Measurements from ENCODE around the gene ACP7. TPM values are rescaled to one million over a fixed set of nuclear protein-coding genes. Genes with fewer than 3 reads are reported as not detected.
A peak's percentile ranks its signal among the peaks of the same experiment; 100 is the strongest.
"Not testable (repeated sequence)": the region's sequence is repeated elsewhere in the genome, so short reads cannot be mapped to it uniquely, and the experiment has no call there.

Gene ACP7
- total RNA-seq, 1 donor from 2014 or later, result not detected

DNA sequence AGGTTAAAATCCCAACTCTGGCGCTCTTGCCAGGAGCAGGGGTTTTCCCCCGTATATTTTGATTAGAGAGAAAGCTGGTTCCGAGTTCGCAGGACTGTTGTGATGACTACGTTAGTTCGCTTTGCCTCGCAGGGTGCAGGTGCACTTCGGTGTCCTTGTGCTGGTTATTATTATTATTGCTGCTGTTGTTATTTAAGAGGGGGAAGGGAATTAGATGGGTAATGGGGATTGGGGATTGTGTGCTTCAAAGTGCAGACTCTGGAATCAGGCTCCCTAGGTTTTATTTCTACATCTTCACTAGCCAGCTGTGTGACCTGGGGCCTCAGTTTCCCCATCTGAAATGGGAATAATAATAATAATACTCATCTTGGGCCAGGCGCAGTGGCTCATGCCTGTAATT, 15.2 kb downstream of the ACP7 start:
- no peak overlapping the region for H3K4me3 Mint-ChIP-seq
- H3K36me3 Mint-ChIP-seq (ENCODE audit: low read depth), result no peaks in the 10 kb centered on the region
- no peak overlapping the region for H3K27ac Mint-ChIP-seq
- intact Hi-C loops (cut with micrococcal nuclease), result loop anchor here (10.0 kb wide), 1 partner anchor 135 kb away; no protein-coding TSS in a partner anchor
- no peaks in the 10 kb centered on the region for H3K9me3 Mint-ChIP-seq
- no peaks in the 10 kb centered on the region for H3K4me1 Mint-ChIP-seq (ENCODE audit: low read depth)
- H3K27me3 Mint-ChIP-seq (ENCODE audit: insufficient read depth), result peaks cover 8% of the 10 kb centered on the region
- no peak for DNase-seq (ENCODE audit: low spot score)

DNA sequence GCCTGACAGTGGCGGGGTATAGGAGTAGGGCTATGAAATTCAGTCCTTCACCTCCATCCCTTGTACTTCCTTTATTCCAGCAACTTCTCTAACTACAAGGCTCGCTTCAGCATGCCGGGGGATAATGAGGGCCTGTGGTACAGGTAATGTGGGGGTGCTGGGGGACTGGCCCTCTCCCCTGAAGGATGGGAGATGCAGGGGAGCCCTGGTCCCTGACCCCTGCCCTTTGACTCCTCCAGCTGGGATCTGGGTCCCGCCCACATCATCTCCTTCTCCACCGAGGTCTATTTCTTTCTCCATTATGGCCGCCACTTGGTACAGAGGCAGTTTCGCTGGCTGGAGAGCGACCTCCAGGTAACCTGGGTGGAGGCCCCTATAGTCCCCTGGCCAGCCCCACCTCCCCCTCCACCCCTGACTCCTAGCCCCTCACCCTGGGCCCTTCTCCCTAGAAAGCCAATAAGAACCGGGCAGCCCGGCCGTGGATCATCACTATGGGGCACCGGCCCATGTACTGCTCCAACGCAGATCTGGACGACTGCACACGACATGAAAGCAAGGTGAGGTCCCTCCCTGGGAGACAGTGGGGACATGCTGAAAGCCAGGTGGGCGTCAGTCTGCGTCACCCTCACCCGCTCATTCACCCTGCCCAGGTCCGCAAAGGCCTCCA, 16.5 kb downstream of the ACP7 start:
- Mint-ChIP-seq H3K27me3 (ENCODE audit: insufficient read depth) (peaks cover 9% of the 10 kb centered on the region), H3K4me3 (no peak overlapping the region), H3K27ac (no peak overlapping the region), H3K4me1 (ENCODE audit: low read depth) (no peaks in the 10 kb centered on the region), H3K36me3 (ENCODE audit: low read depth) (no peaks in the 10 kb centered on the region), H3K9me3 (no peaks in the 10 kb centered on the region)
- no peak for DNase-seq (ENCODE audit: low spot score)
- intact Hi-C loops (cut with micrococcal nuclease), result no loop called here

DNA sequence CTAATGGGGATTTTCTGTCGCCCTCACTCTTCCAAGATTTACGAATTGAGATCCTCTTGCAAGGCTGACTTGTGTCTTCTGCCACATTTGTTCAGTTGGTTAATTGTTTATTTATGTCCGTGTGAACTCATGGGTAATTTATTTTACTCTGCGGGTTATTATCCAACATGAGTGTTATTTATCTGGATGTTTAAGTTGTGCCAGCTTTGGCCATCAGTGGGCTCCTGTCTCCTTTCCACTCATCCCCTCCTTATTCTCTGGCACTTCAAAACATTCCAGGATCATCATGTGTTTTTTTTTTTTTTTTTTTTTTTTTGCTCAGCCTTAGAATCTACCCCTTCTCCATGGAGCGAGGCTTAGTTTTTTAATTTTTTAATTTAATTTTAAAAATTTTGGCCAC, 19.0 kb downstream of the ACP7 start:
- Mint-ChIP-seq H3K27me3 (ENCODE audit: insufficient read depth) (peaks cover 12% of the 10 kb centered on the region), H3K4me3 (no peak overlapping the region), H3K36me3 (ENCODE audit: low read depth) (no peaks in the 10 kb centered on the region), H3K27ac (no peak overlapping the region), H3K4me1 (ENCODE audit: low read depth) (no peaks in the 10 kb centered on the region), H3K9me3 (no peaks in the 10 kb centered on the region)
- intact Hi-C loops (cut with micrococcal nuclease), result no loop called here
- no peak for DNase-seq (ENCODE audit: low spot score)

DNA sequence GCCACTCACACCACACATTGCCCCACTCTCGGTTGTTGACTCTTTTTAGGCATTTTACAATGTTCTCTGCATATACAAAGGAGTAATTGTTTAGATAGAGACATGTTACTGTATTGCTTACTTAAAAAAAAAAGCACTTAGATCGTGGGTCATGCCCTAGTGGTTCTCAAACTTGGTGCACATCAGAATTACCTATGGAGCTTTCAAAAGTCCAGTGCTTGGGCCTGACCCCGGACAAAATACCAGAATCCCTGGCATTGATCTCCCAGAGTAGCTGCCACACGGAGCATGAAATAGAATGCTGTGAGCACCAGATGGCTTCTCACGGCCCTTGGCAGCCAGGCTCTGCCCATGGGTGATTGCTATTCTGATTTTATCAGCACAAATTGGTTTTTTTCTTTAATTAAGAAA, 20.0 kb downstream of the ACP7 start:
- H3K27ac Mint-ChIP-seq, result no peak overlapping the region
- no peaks in the 10 kb centered on the region for H3K36me3 Mint-ChIP-seq (ENCODE audit: low read depth)
- H3K27me3 Mint-ChIP-seq (ENCODE audit: insufficient read depth), result peaks cover 12% of the 10 kb centered on the region
- H3K9me3 Mint-ChIP-seq, result no peaks in the 10 kb centered on the region
- no peaks in the 10 kb centered on the region for H3K4me1 Mint-ChIP-seq (ENCODE audit: low read depth)
- H3K4me3 Mint-ChIP-seq, result no peak overlapping the region
- no peak for DNase-seq (ENCODE audit: low spot score)
- intact Hi-C loops (cut with micrococcal nuclease), result no loop called here

DNA sequence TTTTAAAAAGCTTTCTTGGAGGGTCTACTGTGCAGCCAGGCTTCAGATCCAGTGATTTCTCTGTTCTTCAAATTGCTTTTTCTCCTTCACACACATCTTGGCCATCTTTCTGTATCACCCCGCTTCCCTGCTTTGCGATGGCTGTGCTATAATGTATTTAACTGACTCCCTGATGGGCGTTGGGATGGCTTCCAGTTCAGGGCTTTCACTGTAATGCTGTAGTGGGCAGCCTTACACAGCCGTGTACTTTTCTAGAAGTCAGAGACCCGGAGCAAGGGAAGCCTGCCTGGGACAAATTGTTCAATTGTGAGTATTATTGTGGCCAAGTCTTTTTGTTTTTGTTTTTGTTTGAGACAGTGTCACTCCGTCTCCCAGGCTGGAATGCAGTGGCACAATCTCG, 22.0 kb downstream of the ACP7 start:
- no peak overlapping the region for H3K4me3 Mint-ChIP-seq
- H3K27ac Mint-ChIP-seq, result no peak overlapping the region
- DNase-seq (ENCODE audit: low spot score), result no peak
- peaks cover 7% of the 10 kb centered on the region for H3K4me1 Mint-ChIP-seq (ENCODE audit: low read depth)
- H3K27me3 Mint-ChIP-seq (ENCODE audit: insufficient read depth), result peaks cover 14% of the 10 kb centered on the region
- intact Hi-C loops (cut with micrococcal nuclease), result no loop called here
- H3K9me3 Mint-ChIP-seq, result no peaks in the 10 kb centered on the region
- no peaks in the 10 kb centered on the region for H3K36me3 Mint-ChIP-seq (ENCODE audit: low read depth)

DNA sequence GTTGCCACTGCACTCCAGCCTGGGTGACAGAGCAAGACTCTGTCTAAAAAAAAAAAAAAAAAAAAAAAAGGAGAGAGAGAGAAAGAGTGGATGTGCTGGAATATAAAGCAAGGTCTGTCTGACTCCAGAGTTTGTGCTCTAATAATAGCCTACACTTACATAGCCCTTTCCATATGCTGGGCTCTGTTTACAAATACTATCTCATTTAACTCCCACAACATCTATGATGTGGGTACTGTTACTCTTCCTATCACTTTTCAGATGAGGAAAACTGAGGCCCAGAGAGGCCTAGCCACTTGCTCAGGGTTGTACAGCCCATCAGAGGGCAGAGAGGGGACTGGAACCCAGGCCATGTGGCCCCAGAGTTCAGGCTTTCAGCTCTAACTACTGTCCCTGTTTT, 25.5 kb downstream of the ACP7 start:
- H3K27me3 Mint-ChIP-seq (ENCODE audit: insufficient read depth), result peaks cover 18% of the 10 kb centered on the region
- intact Hi-C loops (cut with micrococcal nuclease), result no loop called here
- H3K36me3 Mint-ChIP-seq (ENCODE audit: low read depth), result no peaks in the 10 kb centered on the region
- H3K9me3 Mint-ChIP-seq, result no peaks in the 10 kb centered on the region
- DNase-seq (ENCODE audit: low spot score), result no peak
- H3K4me1 Mint-ChIP-seq (ENCODE audit: low read depth), result peaks cover 7% of the 10 kb centered on the region
- H3K4me3 Mint-ChIP-seq, result no peak overlapping the region
- no peak overlapping the region for H3K27ac Mint-ChIP-seq

DNA sequence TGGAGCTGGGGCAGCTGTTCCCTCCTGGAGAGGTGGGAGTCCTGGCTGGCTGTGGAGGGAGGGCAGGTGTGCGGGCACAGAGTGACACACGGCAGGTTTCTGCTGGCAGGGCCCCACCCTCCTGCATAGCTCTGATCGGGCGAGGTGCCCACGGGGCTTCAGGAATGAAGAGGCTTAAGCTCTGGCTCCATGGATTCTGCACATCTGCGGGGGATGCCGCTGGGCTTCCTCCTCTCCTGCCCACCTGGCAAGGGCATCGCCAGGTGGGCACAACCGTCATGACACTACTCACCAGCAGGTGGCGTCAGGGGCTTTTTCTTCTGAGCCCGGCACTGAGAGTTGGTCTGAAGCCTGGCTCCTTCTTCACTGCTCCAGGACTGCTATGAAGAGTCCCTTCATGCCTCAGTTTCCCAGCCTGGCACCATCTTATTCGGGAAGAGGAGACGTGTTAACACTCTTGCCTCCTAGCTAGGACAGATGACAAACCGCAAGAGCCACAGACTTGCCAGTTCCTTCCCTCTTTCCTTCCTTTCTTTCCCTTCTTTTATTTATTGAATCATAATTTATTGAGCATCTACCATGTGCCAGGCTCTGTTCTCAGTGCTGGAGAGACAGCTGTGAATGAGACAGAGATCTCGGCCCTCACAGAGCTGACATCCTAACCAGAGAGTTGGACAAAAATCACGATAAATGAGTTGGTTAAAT, 26.2 kb downstream of the ACP7 start:
- no peak overlapping the region for H3K27ac Mint-ChIP-seq
- intact Hi-C loops (cut with micrococcal nuclease), result no loop called here

DNA sequence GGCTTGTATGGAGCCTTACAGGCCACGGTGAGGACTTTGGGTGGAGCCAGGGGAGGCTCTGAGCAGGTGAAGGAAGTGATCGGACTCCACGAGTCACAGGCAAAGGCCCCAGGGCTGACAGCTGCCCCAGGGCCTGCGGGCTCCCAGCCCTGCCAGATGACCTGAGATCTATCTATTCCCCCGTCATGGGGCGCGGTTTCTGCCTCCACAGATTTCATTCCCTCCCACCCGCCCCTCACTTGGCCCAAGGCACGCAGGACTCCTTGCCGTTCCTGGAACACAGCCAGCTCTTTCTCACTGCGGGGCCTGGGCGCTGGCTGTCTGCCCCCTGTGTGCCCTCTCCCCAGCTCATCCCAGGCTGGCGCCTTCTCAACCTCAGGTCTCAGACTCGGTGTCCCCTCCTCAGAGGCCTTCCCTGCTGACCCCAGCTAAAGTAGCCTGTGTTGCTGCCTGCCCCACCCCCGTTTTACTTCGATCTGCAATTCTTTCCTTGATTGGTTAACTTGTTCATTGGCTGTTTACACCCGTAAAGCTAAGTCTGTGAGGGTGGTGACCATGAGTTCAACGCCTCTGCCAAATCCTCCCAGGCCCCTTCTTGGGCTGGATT, 27.5 kb downstream of the ACP7 start:
- no peak for DNase-seq (ENCODE audit: low spot score)
- intact Hi-C loops (cut with micrococcal nuclease), result no loop called here
- no peak overlapping the region for H3K4me3 Mint-ChIP-seq
- no peaks in the 10 kb centered on the region for H3K36me3 Mint-ChIP-seq (ENCODE audit: low read depth)
- H3K27ac Mint-ChIP-seq, result no peak overlapping the region
- H3K9me3 Mint-ChIP-seq, result no peaks in the 10 kb centered on the region
- peaks cover 14% of the 10 kb centered on the region for H3K27me3 Mint-ChIP-seq (ENCODE audit: insufficient read depth)
- H3K4me1 Mint-ChIP-seq (ENCODE audit: low read depth), result peaks cover 7% of the 10 kb centered on the region

More for the DNA sequence above, 26.2 kb downstream of the ACP7 start:
- H3K4me3 Mint-ChIP-seq, result no peak overlapping the region
- H3K4me1 Mint-ChIP-seq (ENCODE audit: low read depth), result peaks cover 7% of the 10 kb centered on the region
- DNase-seq (ENCODE audit: low spot score), result peak; percentile 52
- no peaks in the 10 kb centered on the region for H3K9me3 Mint-ChIP-seq
- no peaks in the 10 kb centered on the region for H3K36me3 Mint-ChIP-seq (ENCODE audit: low read depth)
- peaks cover 18% of the 10 kb centered on the region for H3K27me3 Mint-ChIP-seq (ENCODE audit: insufficient read depth)

DNA sequence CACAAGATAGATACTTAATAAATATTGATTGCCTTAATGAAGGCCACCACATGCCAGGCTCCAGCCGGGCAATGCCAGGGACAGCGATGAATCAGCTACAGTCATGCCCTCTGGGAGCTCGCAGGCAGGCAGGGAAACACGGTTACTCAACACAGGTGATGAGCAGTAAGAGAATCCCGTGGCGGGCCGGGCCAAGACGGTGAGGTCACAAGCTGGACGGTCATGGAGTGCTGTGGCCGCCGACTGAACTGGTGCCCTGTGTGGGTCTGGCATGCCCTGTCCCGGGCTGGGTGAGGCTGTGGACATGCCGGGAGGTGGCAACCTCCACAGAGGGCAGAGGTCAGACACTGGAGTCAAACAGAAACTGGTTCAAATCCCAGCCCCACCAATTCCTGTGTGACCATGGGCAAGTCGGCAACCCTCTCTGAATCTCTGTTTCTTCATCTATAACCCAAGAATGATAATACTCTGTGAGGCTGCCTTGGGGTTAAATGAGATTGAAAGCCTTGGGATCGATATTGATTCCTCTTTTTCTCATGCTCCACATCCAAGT, 28.2 kb downstream of the ACP7 start:
- DNase-seq (ENCODE audit: low spot score), result no peak
- intact Hi-C loops (cut with micrococcal nuclease), result no loop called here
- Mint-ChIP-seq H3K27me3 (ENCODE audit: insufficient read depth) (peaks cover 14% of the 10 kb centered on the region), H3K9me3 (no peaks in the 10 kb centered on the region), H3K4me3 (no peak overlapping the region), H3K4me1 (ENCODE audit: low read depth) (peaks cover 7% of the 10 kb centered on the region), H3K36me3 (ENCODE audit: low read depth) (no peaks in the 10 kb centered on the region), H3K27ac (no peak overlapping the region)

DNA sequence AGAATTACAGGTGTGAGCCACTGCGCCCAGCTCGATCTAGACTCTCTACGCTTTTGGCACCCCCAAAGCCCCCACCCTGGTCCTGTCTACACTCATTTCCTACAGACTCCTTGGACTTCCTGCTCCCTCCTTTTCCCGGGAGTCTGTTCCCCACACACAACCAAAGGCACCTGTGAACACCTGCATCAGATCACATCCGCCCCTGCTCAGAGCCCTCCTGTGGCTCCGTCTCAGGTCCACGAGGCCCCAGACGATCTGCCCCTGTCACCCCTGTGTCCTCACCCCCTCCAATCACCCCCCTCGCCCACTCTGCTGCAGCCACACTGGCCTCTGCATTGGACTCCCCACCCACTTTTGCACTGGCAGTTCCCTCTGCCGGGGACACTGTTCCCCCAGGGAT, 29.0 kb downstream of the ACP7 start:
- Mint-ChIP-seq H3K4me3 (no peak overlapping the region), H3K36me3 (ENCODE audit: low read depth) (no peaks in the 10 kb centered on the region), H3K27me3 (ENCODE audit: insufficient read depth) (peaks cover 14% of the 10 kb centered on the region), H3K4me1 (ENCODE audit: low read depth) (peaks cover 7% of the 10 kb centered on the region), H3K9me3 (no peaks in the 10 kb centered on the region), H3K27ac (no peak overlapping the region)
- no peak for DNase-seq (ENCODE audit: low spot score)
- intact Hi-C loops (cut with micrococcal nuclease), result no loop called here

DNA sequence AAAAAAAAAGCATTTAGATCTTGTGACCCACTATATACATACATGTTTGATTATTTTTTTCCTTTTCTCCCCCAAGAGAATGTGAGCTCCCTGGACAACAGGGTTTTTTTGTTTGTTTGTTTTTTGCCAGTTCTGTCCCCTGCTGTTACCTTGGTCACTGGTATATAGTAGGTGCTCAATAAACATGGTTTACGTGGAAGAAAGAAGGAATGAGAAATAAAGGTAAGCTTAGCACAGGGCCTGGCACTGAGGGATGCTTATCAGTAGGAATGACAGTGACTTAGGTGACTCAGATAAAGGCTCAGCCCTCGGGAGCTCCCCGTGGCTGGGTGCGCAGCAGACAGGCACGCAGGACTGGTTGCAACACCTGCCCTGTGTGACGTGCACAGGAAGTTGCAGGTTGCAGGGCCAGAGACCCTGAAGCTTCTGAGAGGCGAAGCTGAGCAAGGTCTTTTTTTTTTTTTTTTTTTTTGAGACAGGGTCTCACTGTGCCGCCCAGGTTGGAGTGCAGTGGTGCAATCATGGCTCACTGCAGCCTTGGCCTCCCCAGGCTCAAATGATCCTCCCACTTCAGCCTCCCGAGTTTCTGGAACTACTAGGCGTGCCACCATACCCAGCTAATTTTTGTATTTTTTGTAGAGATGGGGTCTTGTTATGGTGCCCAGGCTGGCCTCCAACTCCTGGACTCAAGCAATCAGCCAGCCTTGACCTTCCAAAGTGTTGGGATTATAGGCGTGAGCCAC, 31.1 kb downstream of the ACP7 start:
- no peak overlapping the region for H3K4me3 Mint-ChIP-seq
- no peaks in the 10 kb centered on the region for H3K36me3 Mint-ChIP-seq (ENCODE audit: low read depth)
- peaks cover 7% of the 10 kb centered on the region for H3K4me1 Mint-ChIP-seq (ENCODE audit: low read depth)
- no peak overlapping the region for H3K27ac Mint-ChIP-seq
- DNase-seq (ENCODE audit: low spot score), result no peak
- no peaks in the 10 kb centered on the region for H3K9me3 Mint-ChIP-seq
- H3K27me3 Mint-ChIP-seq (ENCODE audit: insufficient read depth), result peaks cover 15% of the 10 kb centered on the region
- intact Hi-C loops (cut with micrococcal nuclease), result no loop called here

DNA sequence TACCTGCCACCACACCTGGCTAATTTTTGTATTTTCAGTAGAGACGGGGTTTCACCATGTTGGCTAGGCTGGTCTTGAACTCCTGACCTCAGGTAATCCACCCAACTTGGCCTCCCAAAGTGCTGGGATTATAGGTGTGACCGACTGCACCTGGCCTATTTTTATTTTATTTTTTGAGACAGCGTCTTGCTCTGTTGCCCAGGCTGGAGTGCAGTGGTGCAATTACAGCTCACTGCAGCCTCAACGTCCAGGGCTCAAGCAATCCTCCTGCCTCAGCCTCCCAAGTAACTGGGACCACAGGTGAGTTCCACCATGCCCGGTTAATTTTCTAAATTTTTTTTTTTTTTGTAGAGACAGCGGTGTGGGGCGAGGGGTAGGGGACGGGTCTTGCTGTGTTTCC, 32.9 kb downstream of the ACP7 start:
- H3K9me3 Mint-ChIP-seq; H3K36me3 Mint-ChIP-seq (ENCODE audit: low read depth); intact Hi-C loops (cut with micrococcal nuclease); H3K27ac Mint-ChIP-seq; H3K4me1 Mint-ChIP-seq (ENCODE audit: low read depth); DNase-seq (ENCODE audit: low spot score); H3K4me3 Mint-ChIP-seq: not testable (repeated sequence)
- H3K27me3 Mint-ChIP-seq (ENCODE audit: insufficient read depth), result peaks cover 14% of the 10 kb centered on the region

Measured in activated T-helper 1 cell treated with anti-CD3 and anti-CD28 coated beads, Interleukin-12 subunit alpha, Interleukin-12 subunit beta, Interleukin-2, Interleukin-4 antibody, amounts not matched to agents 30 ng/mL and 10 ng/mL and 1 ng/mL, durations not matched to agents 14 hours and 24 hours and 36 hours (primary cell).